Uterus (tissue), 4 donors: ENCODE results near the gene OTOP3. TPM values are rescaled to one million over a fixed set of nuclear protein-coding genes. Genes with fewer than 3 reads are reported as not detected.

ENCODE experiments used
- DNase-seq, 2 donors: peaks; one replicate each; pipeline ENCODE4 v3.0.0-alpha.2; 2019 to 2020
- H3K27ac ChIP-seq, 2 donors: fragments of 200-600 bp; sonication (generic); 1 replicate in 1 of 2; 2 replicates in 1 of 2; pipeline ENCODE4 v1.5.1; 2016 to 2018
- H3K27me3 ChIP-seq, 2 donors: fragments of 200-600 bp; sonication (generic); one replicate each; pipeline ENCODE4 v1.5.1; 2018 to 2019; ENCODE audit warnings: control low read depth in 1 of 2
- H3K36me3 ChIP-seq, 2 donors: fragments of 200-600 bp; sonication (generic); one replicate each; pipeline ENCODE4 v1.5.1; 2019; ENCODE audit warnings: control low read depth in 1 of 2
- H3K4me1 ChIP-seq, 2 donors: fragments of 200-600 bp; sonication (generic); one replicate each; pipeline ENCODE4 v1.5.1; 2018 to 2019; ENCODE audit warnings: control low read depth in 1 of 2
- H3K4me3 ChIP-seq, 2 donors: fragments of 200-600 bp; sonication (generic); 1 replicate in 1 of 2; 2 replicates in 1 of 2; pipeline ENCODE4 v1.5.1; 2018 to 2019; ENCODE audit warnings: mild to moderate bottlenecking in 1 of 2
- H3K9me3 ChIP-seq, 2 donors: fragments of 200-600 bp; sonication (generic); one replicate each; pipeline ENCODE4 v1.5.1; 2019; ENCODE audit warnings: control low read depth in 1 of 2
- POLR2A ChIP-seq, 2 donors: fragments of 450-650 bp; IDR thresholded peaks; one replicate each; pipeline ENCODE4 v1.6.1; 2016; ENCODE audit warnings: antibody characterized with exemption in 2 of 2, mild to moderate bottlenecking in 1 of 2, moderate library complexity in 1 of 2
- intact Hi-C: fragments of 100-400 bp; cut with DNase I; formaldehyde crosslinking; loops from one replicate; pipeline ENCODE4 v1.15.1; 2023; ENCODE audit warnings: low total_unique reads
- total RNA-seq, 4 donors: library from RNA; depleted of rRNA in 3 of 4; stranded (reverse); fragments of >200 nt in 3 of 4; gene quantifications; one replicate each; pipeline versions ENCODE4 v1.1.0 to v1.2.4, GENCODE V29; 2014 to 2023
- TF ChIP-seq, protein P1 (sequence below), 4 experiments: fragments of 200-600 bp in 2 of 4; fragments of 450-650 bp in 2 of 4; sonication (generic) in 2 of 4; IDR thresholded peaks; one replicate each; pipeline ENCODE4 v1.5.1; 2016 to 2019; ENCODE audit warnings: antibody characterized with exemption in 4 of 4, mild to moderate bottlenecking in 2 of 4, moderate library complexity in 1 of 4
- donor health status: DM: yes; HTN: yes; CAD: no.

The OTOP3 gene
- total RNA-seq, 4 donors from 2014 or later, result not detected

DNA sequence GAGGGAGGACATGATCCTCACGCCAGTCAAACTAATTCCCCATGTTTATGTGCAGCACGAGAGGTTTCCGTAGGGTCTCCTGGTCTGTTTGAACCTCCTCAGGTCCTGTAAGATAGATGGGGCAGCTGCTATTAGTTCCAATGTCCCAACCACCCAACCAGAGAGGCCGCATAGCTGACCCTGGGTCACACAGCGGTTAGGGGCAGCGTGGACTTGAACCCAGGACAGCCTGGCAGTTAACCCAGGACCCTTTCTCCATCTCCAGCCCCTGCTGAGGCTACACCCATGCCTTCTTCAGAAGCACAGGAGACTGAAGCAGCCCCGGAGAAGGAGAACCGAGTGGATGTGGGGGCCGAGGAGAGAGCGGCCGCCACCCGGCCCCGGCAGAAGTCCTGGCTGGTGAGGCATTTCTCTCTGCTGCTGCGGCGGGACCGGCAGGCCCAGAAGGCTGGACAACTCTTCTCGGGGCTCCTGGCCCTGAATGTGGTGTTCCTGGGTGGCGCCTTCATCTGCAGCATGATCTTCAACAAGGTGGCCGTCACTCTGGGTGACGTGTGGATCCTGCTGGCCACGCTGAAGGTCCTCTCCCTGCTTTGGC lies 5.5 kb downstream of the OTOP3 start:
- no peak for TF ChIP-seq POLR2A (IDR thresholded peaks at IDR 0.05)
- TF ChIP-seq, protein P1, sequence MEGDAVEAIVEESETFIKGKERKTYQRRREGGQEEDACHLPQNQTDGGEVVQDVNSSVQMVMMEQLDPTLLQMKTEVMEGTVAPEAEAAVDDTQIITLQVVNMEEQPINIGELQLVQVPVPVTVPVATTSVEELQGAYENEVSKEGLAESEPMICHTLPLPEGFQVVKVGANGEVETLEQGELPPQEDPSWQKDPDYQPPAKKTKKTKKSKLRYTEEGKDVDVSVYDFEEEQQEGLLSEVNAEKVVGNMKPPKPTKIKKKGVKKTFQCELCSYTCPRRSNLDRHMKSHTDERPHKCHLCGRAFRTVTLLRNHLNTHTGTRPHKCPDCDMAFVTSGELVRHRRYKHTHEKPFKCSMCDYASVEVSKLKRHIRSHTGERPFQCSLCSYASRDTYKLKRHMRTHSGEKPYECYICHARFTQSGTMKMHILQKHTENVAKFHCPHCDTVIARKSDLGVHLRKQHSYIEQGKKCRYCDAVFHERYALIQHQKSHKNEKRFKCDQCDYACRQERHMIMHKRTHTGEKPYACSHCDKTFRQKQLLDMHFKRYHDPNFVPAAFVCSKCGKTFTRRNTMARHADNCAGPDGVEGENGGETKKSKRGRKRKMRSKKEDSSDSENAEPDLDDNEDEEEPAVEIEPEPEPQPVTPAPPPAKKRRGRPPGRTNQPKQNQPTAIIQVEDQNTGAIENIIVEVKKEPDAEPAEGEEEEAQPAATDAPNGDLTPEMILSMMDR (IDR thresholded peaks at IDR 0.05), result no peak
- Histone ChIP-seq H3K9me3 (no peaks in the 10 kb centered on the region), H3K4me1 (no peaks in the 10 kb centered on the region), H3K4me3 (no peak overlapping the region), H3K36me3 (no peaks in the 10 kb centered on the region), H3K27ac (no peak overlapping the region), H3K27me3 (peaks cover 0 to 11% of the 10 kb centered on the region in 2 donors)
- intact Hi-C loops, result no loop called here
- no peak for DNase-seq

DNA sequence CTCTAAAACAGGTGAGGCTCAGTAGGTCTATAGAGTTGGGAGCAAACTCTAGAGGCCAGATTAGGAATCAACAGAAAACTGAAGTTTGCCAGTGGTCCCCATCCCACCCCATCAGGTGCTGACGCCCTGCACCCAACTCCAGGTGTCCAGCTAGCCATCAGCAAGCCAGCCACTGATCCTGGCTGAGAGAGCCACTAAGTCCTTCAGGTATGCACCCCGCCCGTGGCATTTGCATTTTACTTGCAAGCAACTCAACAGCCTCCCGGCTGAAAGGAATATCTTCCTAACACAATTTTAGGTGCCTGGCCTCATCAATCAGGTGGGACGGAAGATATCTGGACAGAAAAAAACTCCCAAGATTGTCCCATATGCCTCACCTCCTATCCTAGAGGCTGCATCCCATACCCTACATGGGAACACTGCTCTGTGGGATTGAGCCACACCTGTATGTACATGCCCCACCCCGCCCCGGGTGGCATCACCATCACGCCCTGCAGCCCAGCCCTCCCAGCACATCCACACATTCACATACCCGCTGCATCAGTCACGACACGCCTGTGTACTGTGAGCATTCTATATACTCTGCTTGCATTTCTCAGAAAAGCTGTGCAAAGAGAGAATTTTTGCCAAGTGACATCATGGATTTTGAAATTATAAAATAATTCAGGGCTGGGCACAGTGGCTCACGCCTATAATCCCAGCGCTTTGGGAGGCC lies 8.3 kb downstream of the OTOP3 start:
- H3K4me1 ChIP-seq, result no peaks in the 10 kb centered on the region
- no peak overlapping the region for H3K4me3 ChIP-seq
- H3K36me3 ChIP-seq, result no peaks in the 10 kb centered on the region
- H3K9me3 ChIP-seq, result no peaks in the 10 kb centered on the region
- H3K27ac ChIP-seq, result no peak overlapping the region
- DNase-seq, result no peak
- H3K27me3 ChIP-seq, result no peaks in the 10 kb centered on the region
- TF ChIP-seq, protein P1 (IDR thresholded peaks at IDR 0.05), result no peak
- no peak for TF ChIP-seq POLR2A (IDR thresholded peaks at IDR 0.05)
- intact Hi-C loops, result no loop called here

DNA sequence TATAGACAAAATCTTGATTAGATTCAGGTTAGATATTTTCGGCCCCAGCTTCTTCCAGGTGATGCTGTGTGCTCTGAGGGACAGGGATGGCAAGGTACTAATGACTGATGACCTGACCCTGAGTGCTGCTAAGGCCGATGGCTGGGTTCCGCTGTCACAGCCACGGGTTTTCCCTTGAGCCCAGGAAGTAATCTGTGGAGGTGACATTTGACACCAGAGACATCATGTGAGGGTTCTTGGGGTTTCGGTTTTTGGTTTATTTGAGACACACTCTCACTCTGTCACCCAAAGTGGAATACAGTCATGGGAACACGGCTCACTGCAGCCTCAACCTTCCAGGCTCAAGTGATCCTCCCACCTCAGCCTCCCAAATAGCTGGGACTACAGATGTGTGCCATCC lies 9.8 kb downstream of the OTOP3 start:
- Histone ChIP-seq H3K27me3 (no peaks in the 10 kb centered on the region), H3K9me3 (no peaks in the 10 kb centered on the region), H3K4me1 (no peaks in the 10 kb centered on the region), H3K27ac (no peak overlapping the region), H3K4me3 (no peak overlapping the region), H3K36me3 (no peaks in the 10 kb centered on the region)
- TF ChIP-seq POLR2A (IDR thresholded peaks at IDR 0.05), result no peak
- TF ChIP-seq, protein P1 (IDR thresholded peaks at IDR 0.05), result no peak
- intact Hi-C loops, result no loop called here
- no peak for DNase-seq

DNA sequence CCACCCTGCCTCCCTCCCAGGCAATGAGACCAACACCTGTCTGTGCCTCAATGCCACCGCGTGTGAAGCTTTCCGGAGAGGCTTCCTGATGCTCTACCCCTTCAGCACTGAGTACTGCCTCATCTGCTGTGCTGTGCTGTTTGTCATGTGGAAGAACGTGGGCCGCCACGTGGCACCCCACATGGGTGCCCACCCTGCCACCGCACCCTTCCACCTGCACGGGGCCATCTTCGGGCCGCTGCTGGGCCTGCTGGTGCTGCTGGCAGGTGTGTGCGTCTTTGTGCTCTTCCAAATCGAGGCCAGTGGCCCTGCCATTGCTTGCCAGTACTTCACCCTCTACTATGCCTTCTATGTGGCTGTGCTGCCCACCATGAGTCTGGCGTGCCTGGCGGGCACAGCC lies 10.9 kb downstream of the OTOP3 start:
- H3K9me3 ChIP-seq, result no peaks in the 10 kb centered on the region
- H3K36me3 ChIP-seq, result no peaks in the 10 kb centered on the region
- H3K27ac ChIP-seq, result no peak overlapping the region
- H3K4me1 ChIP-seq, result no peaks in the 10 kb centered on the region
- H3K27me3 ChIP-seq, result no peaks in the 10 kb centered on the region
- TF ChIP-seq POLR2A (IDR thresholded peaks at IDR 0.05), result no peak
- TF ChIP-seq, protein P1 (IDR thresholded peaks at IDR 0.05), result no peak
- DNase-seq, result no peak
- H3K4me3 ChIP-seq, result no peak overlapping the region
- intact Hi-C loops, result no loop called here

DNA sequence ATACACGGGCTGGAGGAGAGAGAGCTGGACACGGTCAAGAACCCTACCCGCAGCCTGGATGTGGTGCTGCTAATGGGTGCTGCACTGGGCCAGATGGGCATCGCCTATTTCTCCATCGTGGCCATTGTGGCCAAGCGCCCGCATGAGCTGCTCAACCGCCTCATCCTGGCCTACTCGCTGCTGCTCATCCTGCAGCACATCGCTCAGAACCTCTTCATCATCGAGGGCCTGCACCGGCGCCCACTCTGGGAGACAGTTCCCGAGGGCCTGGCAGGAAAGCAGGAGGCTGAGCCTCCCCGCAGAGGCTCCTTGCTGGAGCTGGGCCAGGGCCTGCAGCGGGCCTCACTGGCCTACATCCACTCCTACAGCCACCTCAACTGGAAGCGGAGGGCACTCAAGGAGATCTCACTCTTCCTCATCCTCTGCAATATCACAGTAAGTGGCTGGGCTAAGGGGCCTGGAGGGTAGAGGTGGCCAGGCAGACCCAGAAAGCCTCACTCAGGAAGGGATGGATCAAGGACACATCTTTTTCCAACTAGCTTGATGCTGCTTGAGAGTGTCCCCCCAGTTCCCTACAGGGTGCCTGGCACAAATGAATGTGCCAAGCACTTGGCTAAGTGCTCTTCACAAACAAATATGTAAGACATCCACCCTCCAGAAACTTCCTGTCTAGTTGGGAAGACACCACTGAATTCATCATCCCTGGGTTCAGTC lies 11.5 kb downstream of the OTOP3 start:
- no peaks in the 10 kb centered on the region for H3K36me3 ChIP-seq
- no peak overlapping the region for H3K27ac ChIP-seq
- TF ChIP-seq POLR2A (IDR thresholded peaks at IDR 0.05), result no peak
- H3K4me1 ChIP-seq, result no peaks in the 10 kb centered on the region
- no peaks in the 10 kb centered on the region for H3K27me3 ChIP-seq
- intact Hi-C loops, result no loop called here
- H3K4me3 ChIP-seq, result no peak overlapping the region
- no peaks in the 10 kb centered on the region for H3K9me3 ChIP-seq
- DNase-seq, result no peak
